ENCODE results near the gene BORCS5.

GRCh38 chr12:12456637-12457036 is 99.8 kb downstream of the BORCS5 start:
- TF ChIP-seq POLR2A (IDR thresholded peaks at IDR 0.05; ENCODE audit: low read depth, low read length), result no peak
- TF ChIP-seq POLR2AphosphoS5 (IDR thresholded peaks at IDR 0.05; ENCODE audit: low read depth, low read length), result no peak
- no peak for TF ChIP-seq TAF1 (IDR thresholded peaks at IDR 0.05; ENCODE audit: low read depth, low read length)
